Natural killer cell (primary cell): ENCODE results near the gene CAVIN4. TPM values are rescaled to one million over a fixed set of nuclear protein-coding genes. Genes with fewer than 3 reads are reported as not detected.

ENCODE experiments used
- total RNA-seq, 4 donors: library from RNA; stranded (reverse); fragments of 120-200 nt in 1 of 4; gene quantifications; one replicate each; pipeline versions ENCODE4 v1.2.3 to v1.2.4, GENCODE V29; 2013 to 2022

Gene CAVIN4
- total RNA-seq, 3 donors from 2014 or later (not counting 1 experiment from before 2014, with no cell fraction given): 0.21 to 0.63 (median 0.41) TPM

Other genes with a start within 250 kb of the CAVIN4 start
- gene TEX10, start 225.1 kb upstream of the CAVIN4 start, total RNA-seq: 10 to 100 TPM; 11.1 to 15.9 (median 13.2) TPM
- 10 to 100 TPM; 11.3 to 15.6 (median 14.2) TPM for gene MSANTD3, start 150.9 kb upstream of the CAVIN4 start, total RNA-seq
- gene TMEFF1, start 104.9 kb upstream of the CAVIN4 start, total RNA-seq: under 1 TPM in 1 of 3 donors, not detected in 2; 0.18 TPM